ENCODE results near the gene GALK1.

GALK1 gene

GRCh38 chr17:75771334-75772281, 6.6 kb upstream of the GALK1 start:
- TF ChIP-seq CTCF (IDR thresholded peaks at IDR 0.05; ENCODE audit: low read depth, low read length, missing control alignments) = peak; percentile 7
- DNase-seq (ENCODE audit: extremely low read depth, low read depth) = no peak
- no peak overlapping the region for H3K4me3 ChIP-seq (replicated peaks; ENCODE audit: low read depth, low read length)

GRCh38 chr17:75769536-75769935, 4.5 kb upstream of the GALK1 start:
- DNase-seq (ENCODE audit: extremely low read depth, low read depth) = no peak
- no peak overlapping the region for H3K4me3 ChIP-seq (replicated peaks; ENCODE audit: low read depth, low read length)
- no peak for TF ChIP-seq CTCF (IDR thresholded peaks at IDR 0.05; ENCODE audit: low read depth, low read length, missing control alignments)

- no peak for DNase-seq (ENCODE audit: extremely low read depth, low read depth)
- H3K4me3 ChIP-seq (replicated peaks; ENCODE audit: low read depth, low read length) = no peak overlapping the region
- no peak for TF ChIP-seq CTCF (IDR thresholded peaks at IDR 0.05; ENCODE audit: low read depth, low read length, missing control alignments)
Observed at GRCh38 chr17:75767881-75768280, 2.9 kb upstream of the GALK1 start.

GRCh38 chr17:75765981-75766380, 989 bp upstream of the GALK1 start:
- no peak for DNase-seq (ENCODE audit: extremely low read depth, low read depth)
- no peak overlapping the region for H3K4me3 ChIP-seq (replicated peaks; ENCODE audit: low read depth, low read length)
- no peak for TF ChIP-seq CTCF (IDR thresholded peaks at IDR 0.05; ENCODE audit: low read depth, low read length, missing control alignments)

GRCh38 chr17:75764417-75764710, 628 bp downstream of the GALK1 start:
- H3K4me3 ChIP-seq (replicated peaks; ENCODE audit: low read depth, low read length) = peak overlapping the region; percentile 60
- no peak for TF ChIP-seq CTCF (IDR thresholded peaks at IDR 0.05; ENCODE audit: low read depth, low read length, missing control alignments)
- no peak for DNase-seq (ENCODE audit: extremely low read depth, low read depth)

GRCh38 chr17:75763613-75764416, 1.2 kb downstream of the GALK1 start:
- TF ChIP-seq CTCF (IDR thresholded peaks at IDR 0.05; ENCODE audit: low read depth, low read length, missing control alignments) = no peak
- peak overlapping the region; percentile 60 for H3K4me3 ChIP-seq (replicated peaks; ENCODE audit: low read depth, low read length)
- DNase-seq (ENCODE audit: extremely low read depth, low read depth) = no peak

Measured in HFF-Myc (cell line).